IMR-90 (cell line): ENCODE results near the gene S100A11. TPM values are rescaled to one million over a fixed set of nuclear protein-coding genes. Genes with fewer than 3 reads are reported as not detected.

Experiments
- ATAC-seq: fragments of 200-7000 bp; cut with Tn5 transposase; 2 replicates; pipeline ENCODE4 v1.9.1; 2020; ENCODE audit warnings: low read depth, mild to moderate bottlenecking, moderate library complexity
- BruUV-seq: library from RNA; stranded (reverse); fragments of 400-500 nt; replicated peaks from 2 replicates; lab custom pipeline; 2021; lab: Mats Ljungman, UMichigan
- CTCF ChIA-PET: fragments of 300-600 bp; formaldehyde crosslinking; extraction: SDS; loops from one replicate; lab custom pipeline; 2021; ENCODE audit warnings: antibody characterized with exemption; lab: Yijun Ruan, JAX
- POLR2A ChIA-PET: fragments of 300-600 bp; sonication (Branson Sonifier 250); formaldehyde crosslinking; loops from one replicate; lab custom pipeline; 2022; ENCODE audit warnings: antibody characterized with exemption; ENCODE audit not compliant: unreplicated experiment; lab: Charles Lee
- DNase-seq: peaks from one replicate; pipeline ENCODE4 v3.0.0; 2013
- H2AFZ ChIP-seq: replicated peaks from 2 replicates; pipeline ENCODE3; 2013; ENCODE audit warnings: low read length, mild to moderate bottlenecking; ENCODE audit not compliant: poor library complexity
- H2AK5ac ChIP-seq: 2 replicates; pipeline ENCODE4 v1.6.1; 2013; ENCODE audit warnings: low read depth, low read length, inconsistent platforms
- H2AK9ac ChIP-seq: replicated peaks from 2 replicates; pipeline ENCODE3; 2013; ENCODE audit warnings: mild to moderate bottlenecking, low read depth, low read length, moderate library complexity; ENCODE audit not compliant: poor library complexity
- H2BK120ac ChIP-seq: 2 replicates; pipeline ENCODE4 v1.6.1; 2013; ENCODE audit warnings: low read depth, low read length, inconsistent platforms
- H2BK15ac ChIP-seq: 3 replicates; pipeline ENCODE4 v1.6.1; 2013; ENCODE audit warnings: low read depth, low read length, inconsistent platforms
- H2BK20ac ChIP-seq: 2 replicates; pipeline ENCODE4 v1.6.1; 2013; ENCODE audit warnings: low read depth, mild to moderate bottlenecking, inconsistent platforms, low read length, moderate library complexity
- H2BK5ac ChIP-seq: 2 replicates; pipeline ENCODE4 v1.6.1; 2013; ENCODE audit warnings: mild to moderate bottlenecking, low read depth, low read length, inconsistent platforms; ENCODE audit not compliant: poor library complexity, severe bottlenecking
- H3K14ac ChIP-seq: replicated peaks from 2 replicates; pipeline ENCODE4 v1.6.1; 2013; ENCODE audit warnings: low read depth, low read length, inconsistent platforms
- H3K18ac ChIP-seq: 2 replicates; pipeline ENCODE4 v1.6.1; 2013; ENCODE audit warnings: low read depth, low read length, control low read depth
- H3K23ac ChIP-seq: 2 replicates; pipeline ENCODE4 v1.6.1; 2013; ENCODE audit warnings: low read depth, low read length, inconsistent platforms
- H3K27ac ChIP-seq: 2 replicates; pipeline ENCODE4 v1.5.1; 2013; ENCODE audit warnings: mild to moderate bottlenecking, control low read depth, low read length; ENCODE audit not compliant: insufficient read depth
- H3K27me3 ChIP-seq: 2 replicates; pipeline ENCODE4 v1.6.1; 2013; ENCODE audit warnings: low read length; ENCODE audit not compliant: control insufficient read depth, insufficient read depth
- H3K36me3 ChIP-seq: 2 replicates; pipeline ENCODE4 v1.6.1; 2013; ENCODE audit warnings: low read length, mixed read lengths; ENCODE audit not compliant: control insufficient read depth, insufficient read depth
- H3K4ac ChIP-seq: 2 replicates; pipeline ENCODE4 v1.6.1; 2013; ENCODE audit warnings: low read depth, low read length, inconsistent platforms
- H3K4me1 ChIP-seq: 2 replicates; pipeline ENCODE4 v1.6.1; 2013; ENCODE audit warnings: low read length, mixed read lengths; ENCODE audit not compliant: control insufficient read depth, insufficient read depth
- H3K4me2 ChIP-seq: 2 replicates; pipeline ENCODE4 v1.6.1; 2013; ENCODE audit warnings: low read depth, mild to moderate bottlenecking, control low read depth, low read length, moderate library complexity
- H3K4me3 ChIP-seq: 2 replicates; pipeline ENCODE4 v1.5.1; 2013; ENCODE audit warnings: low read depth, mild to moderate bottlenecking, control low read depth, low read length, moderate library complexity; ENCODE audit not compliant: insufficient read depth
- H3K56ac ChIP-seq: 2 replicates; pipeline ENCODE4 v1.6.1; 2013; ENCODE audit warnings: low read length, inconsistent platforms; ENCODE audit not compliant: insufficient read depth; ENCODE audit errors: extremely low read depth
- H3K79me1 ChIP-seq, 2 experiments: 2 replicates each; pipeline ENCODE4 v1.6.1; 2013; ENCODE audit warnings: low read length in 2 of 2, inconsistent platforms in 1 of 2, low read depth in 1 of 2
- H3K9ac ChIP-seq: 2 replicates; pipeline ENCODE4 v1.6.1; 2013; ENCODE audit warnings: low read depth, low read length, control low read depth
- H3K9me1 ChIP-seq: 2 replicates; pipeline ENCODE4 v1.6.1; 2013; ENCODE audit warnings: low read length, inconsistent platforms; ENCODE audit not compliant: insufficient read depth
- H3K9me3 ChIP-seq: 2 replicates; pipeline ENCODE4 v1.6.1; 2013; ENCODE audit warnings: low read length; ENCODE audit not compliant: control insufficient read depth, insufficient read depth
- H4K20me1 ChIP-seq: 2 replicates; pipeline ENCODE4 v1.6.1; 2013; ENCODE audit warnings: low read length, inconsistent platforms; ENCODE audit not compliant: insufficient read depth
- H4K5ac ChIP-seq: 2 replicates; pipeline ENCODE4 v1.6.1; 2013; ENCODE audit warnings: mild to moderate bottlenecking, low read depth, low read length, control low read depth
- H4K8ac ChIP-seq, 2 experiments: 2 replicates each; pipeline ENCODE4 v1.6.1; 2013; ENCODE audit warnings: low read depth in 2 of 2, low read length in 2 of 2, control low read depth in 1 of 2, inconsistent platforms in 1 of 2
- H4K91ac ChIP-seq: 2 replicates; pipeline ENCODE4 v1.6.1; 2013; ENCODE audit warnings: low read depth, low read length, inconsistent platforms; ENCODE audit not compliant: insufficient read depth
- CEBPB ChIP-seq: IDR thresholded peaks from 2 replicates; pipeline ENCODE4 v1.6.1; 2012; ENCODE audit warnings: low read depth, low read length, improper control_type of control experiment
- CTCF ChIP-seq: conservative IDR thresholded peaks from 2 replicates; pipeline ENCODE4 v1.5.1; 2012; ENCODE audit warnings: mild to moderate bottlenecking, low read depth, low read length, improper control_type of control experiment
- MXI1 ChIP-seq: IDR thresholded peaks from 2 replicates; pipeline ENCODE4 v1.6.1; 2012; ENCODE audit warnings: low read depth, mild to moderate bottlenecking, low read length, moderate library complexity, borderline replicate concordance
- POLR2A ChIP-seq: IDR thresholded peaks from 2 replicates; pipeline ENCODE4 v1.6.1; 2012; ENCODE audit warnings: mild to moderate bottlenecking, low read depth, low read length
- RFX5 ChIP-seq: IDR thresholded peaks from 2 replicates; pipeline ENCODE4 v1.8.0; 2012; ENCODE audit warnings: low read depth, mild to moderate bottlenecking, low read length, moderate library complexity
- WGBS, 2 experiments: methylation state at CpG; one replicate each; pipeline versions ENCODE4 v1.1.5 to v1.1.7; 2013; ENCODE audit warnings: missing lambda C conversion rate in 2 of 2; ENCODE audit not compliant: insufficient read length in 1 of 2; ENCODE audit errors: extremely low coverage in 2 of 2; 5-methylcytosine and 5-hydroxymethylcytosine counted together
- dilution Hi-C: fragments of 300-500 bp; cut with HindIII; formaldehyde crosslinking; loops from one replicate; pipeline ENCODE4 v1.14.3; 2018; ENCODE audit warnings: low sequenced_read_pairs; ENCODE audit not compliant: unreplicated experiment
- in situ Hi-C: fragments of 300-500 bp; cut with MboI; formaldehyde crosslinking; loops from 3 replicates; pipeline ENCODE4 v1.14.3; 2019; ENCODE audit warnings: low sequenced_read_pairs, inconsistent platforms, mixed read lengths
- intact Hi-C: fragments of 100-400 bp; cut with micrococcal nuclease; formaldehyde crosslinking; loops from 2 replicates; pipeline ENCODE4 v1.10.0; 2022
- polyA plus RNA-seq, 3 experiments: library from polyadenylated mRNA; depleted of rRNA; stranded (reverse); fragments of >200 nt; gene quantifications; 2 replicates each; pipeline ENCODE4 v1.2.3, GENCODE V29; 2012; ENCODE audit warnings: low replicate concordance in 1 of 3
- total RNA-seq: library from RNA; depleted of rRNA; stranded (reverse); fragments of >200 nt; gene quantifications from 2 replicates; pipeline ENCODE4 v1.2.3, GENCODE V29; 2012

Gene S100A11
- total and polyA plus RNA-seq, 2 of the 4 experiments (the other 2 are of a cell fraction) = 167 to 1,402 TPM

GRCh38 chr1:152018537-152018936 lies 18.3 kb downstream of the S100A11 start:
- Histone ChIP-seq H3K36me3 (no peaks in the 10 kb centered on the region), H3K56ac (no peak overlapping the region), H3K4me1 (no peaks in the 10 kb centered on the region), H4K8ac (no peak overlapping the region), H3K23ac (no peak overlapping the region), H3K4me3 (no peak overlapping the region), H3K18ac (no peak overlapping the region), H4K91ac (no peak overlapping the region), H2BK120ac (no peak overlapping the region), H2AFZ (no peak overlapping the region), H3K27ac (no peak overlapping the region), H4K5ac (no peak overlapping the region), H3K14ac (no peak overlapping the region), H3K9me3 (no peaks in the 10 kb centered on the region), H2BK20ac (no peak overlapping the region), H3K27me3 (peaks cover 43% of the 10 kb centered on the region), H2BK5ac (no peak overlapping the region), H2AK5ac (no peak overlapping the region), H3K9me1 (0 out of 2 replicates have a peak, but pooled peaks cover 2% of the 10 kb centered on the region), H3K79me1 (no peaks in the 10 kb centered on the region), H3K9ac (no peak overlapping the region), H2AK9ac (no peak overlapping the region), H3K4me2 (no peak overlapping the region), H4K20me1 (no peaks in the 10 kb centered on the region), H2BK15ac (no peak overlapping the region), H3K4ac (no peak overlapping the region)
- no peak for ATAC-seq
- no TSS peak for BruUV-seq
- in situ Hi-C loops = no loop called here
- TF ChIP-seq CTCF (peak; percentile 45), MXI1 (no peak), RFX5 (no peak), POLR2A (no peak), CEBPB (no peak)
- ChIA-PET POLR2A (no interaction called here), CTCF (interaction anchor here (1.0 kb wide), 1 partner anchor 16 kb away, joined by 3 read pairs; no protein-coding TSS in a partner anchor)
- no peak for DNase-seq
- dilution Hi-C loops = loop anchor here (25.0 kb wide), 1 partner anchor 106 kb away; the partner anchor contains the start of gene THEM4
- WGBS, 2 experiments = no CpG with 5 or more reads among the region's 4 CpGs
- intact Hi-C loops = no loop called here
